ENCODE results near the gene VSX2. TPM values are rescaled to one million over a fixed set of nuclear protein-coding genes. Genes with fewer than 3 reads are reported as not detected.

Gene VSX2
- total and polyA plus RNA-seq, 2 donors (not counting 1 experiment from before 2014, with no cell fraction given) = not detected

DNA sequence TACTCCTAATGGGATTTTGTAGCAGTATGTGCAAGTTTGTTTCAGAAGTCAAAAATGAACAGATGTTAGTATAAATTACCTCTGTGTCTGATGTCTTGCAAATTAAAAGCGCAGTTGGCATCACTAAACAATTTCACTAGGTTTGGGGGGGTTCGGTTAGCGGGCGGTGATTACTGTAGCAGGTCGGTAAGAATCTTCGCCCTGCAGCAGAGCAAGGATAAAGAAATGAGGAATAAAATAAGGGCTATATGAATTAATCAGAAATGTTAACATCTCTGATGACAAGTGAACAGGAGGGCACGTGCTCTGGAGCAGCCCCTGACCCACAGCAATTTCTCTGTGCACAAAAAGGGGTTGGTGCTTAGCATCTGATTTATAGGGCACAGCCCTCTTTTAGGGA is 43.6 kb upstream of the VSX2 start:
- intact Hi-C loops (cut with micrococcal nuclease) = no loop called here
- H3K9ac ChIP-seq (ENCODE audit: low read length) = no peak overlapping the region
- WGBS (ENCODE audit: insufficient coverage) = 98% methylated on average over 4 of the region's 7 CpGs
- H3K27ac Mint-ChIP-seq = no peak overlapping the region
- ATAC-seq (ENCODE audit: low read depth) (no peak), DNase-seq (no peak)
- H4K20me1 ChIP-seq (ENCODE audit: control insufficient read depth, insufficient read depth, low read length, poor library complexity, severe bottlenecking) = no peaks in the 10 kb centered on the region
- no peaks in the 10 kb centered on the region for H3K9me3 ChIP-seq (ENCODE audit: control extremely low read depth in 1 of 3, control insufficient read depth in 2 of 3, insufficient read depth in 1 of 3, low read length in 2 of 3)
- H2AFZ ChIP-seq (ENCODE audit: insufficient read depth, low read depth, low read length, poor library complexity, severe bottlenecking) = no peak overlapping the region
- H3K4me1 Mint-ChIP-seq = no peaks in the 10 kb centered on the region
- peaks cover 1 to 13% of the 10 kb centered on the region in 2 experiments for H3K36me3 ChIP-seq (replicated peaks in 1 of 2; ENCODE audit: control extremely low read depth in 1 of 2, control insufficient read depth in 1 of 2, extremely low read depth in 1 of 2, insufficient read depth in 2 of 2, low read length in 1 of 2)
- no peak overlapping the region for H3K27ac ChIP-seq (ENCODE audit: low read length in 2 of 2)
- H3K4me2 ChIP-seq (replicated peaks; ENCODE audit: low read depth, low read length, poor library complexity, severe bottlenecking) = no peak overlapping the region
- no peak overlapping the region for H3K4me3 ChIP-seq (ENCODE audit: control extremely low read depth in 1 of 5, extremely low read depth in 1 of 5, insufficient read depth in 1 of 5, low read depth in 2 of 5, low read length in 4 of 5)
- H3K4me1 ChIP-seq (ENCODE audit: control insufficient read depth in 2 of 2, insufficient read depth in 2 of 2, low read length in 2 of 2) = no peaks in the 10 kb centered on the region
- H3K27me3 ChIP-seq (replicated peaks in 1 of 4; ENCODE audit: control extremely low read depth in 1 of 4, control insufficient read depth in 3 of 4, insufficient read depth in 4 of 4, low read length in 3 of 4) = no peaks in the 10 kb centered on the region
- H3K4me3 Mint-ChIP-seq = no peak overlapping the region
- ChIA-PET POLR2A (no interaction called here), CTCF (interaction anchor here (1.2 kb wide), 1 partner anchor 58 kb away, joined by 3 read pairs; no protein-coding TSS in a partner anchor)
- H3K9me3 Mint-ChIP-seq (ENCODE audit: insufficient read depth) = no peaks in the 10 kb centered on the region
- no peaks in the 10 kb centered on the region for H3K27me3 Mint-ChIP-seq
- H3K79me2 ChIP-seq (ENCODE audit: control insufficient read depth, insufficient read depth, low read length) = no peaks in the 10 kb centered on the region
- TF ChIP-seq, protein P1, sequence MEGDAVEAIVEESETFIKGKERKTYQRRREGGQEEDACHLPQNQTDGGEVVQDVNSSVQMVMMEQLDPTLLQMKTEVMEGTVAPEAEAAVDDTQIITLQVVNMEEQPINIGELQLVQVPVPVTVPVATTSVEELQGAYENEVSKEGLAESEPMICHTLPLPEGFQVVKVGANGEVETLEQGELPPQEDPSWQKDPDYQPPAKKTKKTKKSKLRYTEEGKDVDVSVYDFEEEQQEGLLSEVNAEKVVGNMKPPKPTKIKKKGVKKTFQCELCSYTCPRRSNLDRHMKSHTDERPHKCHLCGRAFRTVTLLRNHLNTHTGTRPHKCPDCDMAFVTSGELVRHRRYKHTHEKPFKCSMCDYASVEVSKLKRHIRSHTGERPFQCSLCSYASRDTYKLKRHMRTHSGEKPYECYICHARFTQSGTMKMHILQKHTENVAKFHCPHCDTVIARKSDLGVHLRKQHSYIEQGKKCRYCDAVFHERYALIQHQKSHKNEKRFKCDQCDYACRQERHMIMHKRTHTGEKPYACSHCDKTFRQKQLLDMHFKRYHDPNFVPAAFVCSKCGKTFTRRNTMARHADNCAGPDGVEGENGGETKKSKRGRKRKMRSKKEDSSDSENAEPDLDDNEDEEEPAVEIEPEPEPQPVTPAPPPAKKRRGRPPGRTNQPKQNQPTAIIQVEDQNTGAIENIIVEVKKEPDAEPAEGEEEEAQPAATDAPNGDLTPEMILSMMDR (IDR thresholded peaks at IDR 0.05) = no peak
- no peak for TF ChIP-seq EZH2 (IDR thresholded peaks at IDR 0.05; ENCODE audit: borderline replicate concordance, insufficient read depth, low read depth, low read length, poor library complexity, severe bottlenecking)

DNA sequence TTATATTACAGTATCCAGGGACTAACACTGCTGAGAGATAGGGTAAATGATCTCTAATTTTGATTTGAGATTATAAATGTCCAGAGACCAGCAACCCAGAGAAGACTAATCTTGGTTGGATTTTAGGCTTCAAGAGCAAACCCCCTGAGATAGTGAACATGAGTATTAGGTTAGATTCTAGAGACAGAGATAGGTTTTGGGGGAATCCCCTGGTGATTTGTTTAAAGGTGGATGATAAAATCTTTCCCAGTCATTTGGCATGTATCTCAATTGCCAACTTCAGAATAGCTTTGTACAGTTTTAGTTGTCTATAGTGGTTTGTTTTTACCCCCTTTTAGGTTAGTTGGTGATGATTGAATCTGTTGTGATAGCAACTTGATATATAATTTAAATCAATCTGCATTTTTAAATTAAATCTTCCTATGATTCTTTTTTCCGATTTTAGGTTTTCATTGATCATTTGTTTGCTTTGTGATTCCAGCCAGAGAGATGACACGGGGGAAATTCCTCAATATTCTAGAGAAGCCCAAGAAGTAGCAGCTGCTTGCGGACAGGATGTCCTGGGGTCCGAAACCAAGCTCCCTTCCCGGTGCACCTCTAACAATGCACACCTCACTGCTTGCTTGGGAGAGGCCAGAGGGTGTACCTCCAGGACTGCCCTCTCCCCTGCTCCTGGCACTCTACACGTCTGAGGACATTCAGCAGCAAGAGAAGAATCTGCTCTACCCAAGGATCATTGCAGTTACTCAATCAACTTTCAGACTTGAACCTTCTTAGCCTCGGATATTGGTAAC is 40.6 kb upstream of the VSX2 start:
- Mint-ChIP-seq H3K9me3 (ENCODE audit: insufficient read depth) (no peaks in the 10 kb centered on the region), H3K27me3 (no peaks in the 10 kb centered on the region), H3K4me3 (no peak overlapping the region), H3K4me1 (no peaks in the 10 kb centered on the region), H3K27ac (no peak overlapping the region)
- POLR2A ChIA-PET = no interaction called here
- Histone ChIP-seq H3K9ac (ENCODE audit: low read length) (no peak overlapping the region), H2AFZ (ENCODE audit: insufficient read depth, low read depth, low read length, poor library complexity, severe bottlenecking) (no peak overlapping the region), H3K27ac (ENCODE audit: low read length in 2 of 2) (no peak overlapping the region), H3K36me3 (replicated peaks in 1 of 2; ENCODE audit: control extremely low read depth in 1 of 2, control insufficient read depth in 1 of 2, extremely low read depth in 1 of 2, insufficient read depth in 2 of 2, low read length in 1 of 2) (peaks cover 1 to 18% of the 10 kb centered on the region in 2 experiments), H3K27me3 (replicated peaks in 1 of 4; ENCODE audit: control extremely low read depth in 1 of 4, control insufficient read depth in 3 of 4, insufficient read depth in 4 of 4, low read length in 3 of 4) (no peaks in the 10 kb centered on the region), H3K4me3 (ENCODE audit: control extremely low read depth in 1 of 5, extremely low read depth in 1 of 5, insufficient read depth in 1 of 5, low read depth in 2 of 5, low read length in 4 of 5) (no peak overlapping the region), H3K79me2 (ENCODE audit: control insufficient read depth, insufficient read depth, low read length) (no peaks in the 10 kb centered on the region), H4K20me1 (ENCODE audit: control insufficient read depth, insufficient read depth, low read length, poor library complexity, severe bottlenecking) (no peaks in the 10 kb centered on the region), H3K4me2 (replicated peaks; ENCODE audit: low read depth, low read length, poor library complexity, severe bottlenecking) (no peak overlapping the region), H3K9me3 (ENCODE audit: control extremely low read depth in 1 of 3, control insufficient read depth in 2 of 3, insufficient read depth in 1 of 3, low read length in 2 of 3) (no peaks in the 10 kb centered on the region), H3K4me1 (ENCODE audit: control insufficient read depth in 2 of 2, insufficient read depth in 2 of 2, low read length in 2 of 2) (no peaks in the 10 kb centered on the region)
- no peak for DNase-seq
- WGBS (ENCODE audit: insufficient coverage) = 100% methylated on average over 6 of the region's 7 CpGs
- no peak for ATAC-seq (ENCODE audit: low read depth)
- intact Hi-C loops (cut with micrococcal nuclease) = no loop called here
- CTCF ChIA-PET = interaction anchor here (0.6 kb wide), 1 partner anchor 121 kb away, joined by 3 read pairs; no protein-coding TSS in a partner anchor
- TF ChIP-seq EZH2 (IDR thresholded peaks at IDR 0.05; ENCODE audit: borderline replicate concordance, insufficient read depth, low read depth, low read length, poor library complexity, severe bottlenecking) = no peak
- TF ChIP-seq, protein P1 (IDR thresholded peaks at IDR 0.05) = no peak
